Activated CD4-positive, alpha-beta memory T cell treated with anti-CD3 and anti-CD28 coated beads, Interleukin-2, amount 10 ng/mL, durations not matched to agents 7 days and 5 days (primary cell): ENCODE measurements around the gene RIPOR2. TPM values are rescaled to one million over a fixed set of nuclear protein-coding genes. Genes with fewer than 3 reads are reported as not detected.

Source experiments
- CTCF ChIA-PET: fragments of 350-600 bp; sonication (Branson Sonifier 250); formaldehyde crosslinking; loops from one replicate; lab custom pipeline; 2021; ENCODE audit warnings: antibody characterized with exemption, inconsistent platforms; lab: Charles Lee
- POLR2A ChIA-PET: fragments of 350-600 bp; sonication (Branson Sonifier 250); formaldehyde crosslinking; loops from one replicate; lab custom pipeline; 2021; ENCODE audit warnings: antibody characterized with exemption; lab: Charles Lee
- DNase-seq: peaks from one replicate; pipeline ENCODE4 v3.0.0-alpha.2; 2020
- H3K27ac Mint-ChIP-seq: one replicate; pipeline ENCODE4 v1.8.0; 2021; ENCODE audit warnings: mild to moderate bottlenecking, mixed read lengths
- H3K27me3 Mint-ChIP-seq: one replicate; pipeline ENCODE4 v1.8.0; 2021; ENCODE audit warnings: mixed read lengths
- H3K36me3 Mint-ChIP-seq: one replicate; pipeline ENCODE4 v1.8.0; 2021; ENCODE audit warnings: low read depth, mixed read lengths
- H3K4me1 Mint-ChIP-seq: one replicate; pipeline ENCODE4 v1.8.0; 2021; ENCODE audit warnings: mixed read lengths
- H3K4me3 Mint-ChIP-seq: one replicate; pipeline ENCODE4 v1.8.0; 2021; ENCODE audit warnings: mild to moderate bottlenecking, mixed read lengths
- H3K9me3 Mint-ChIP-seq: one replicate; pipeline ENCODE4 v1.8.0; 2021; ENCODE audit warnings: mixed read lengths
- total RNA-seq, 2 experiments: library from RNA; stranded (reverse); gene quantifications; one replicate each; pipeline ENCODE4 v1.2.3, GENCODE V29; 2021

Gene RIPOR2
- total RNA-seq, 2 experiments from 2014 or later, result 234 to 240 TPM

- H3K4me3 Mint-ChIP-seq, result no peak overlapping the region
- no peak for DNase-seq
- no peak overlapping the region for H3K27ac Mint-ChIP-seq
- peaks cover 30% of the 10 kb centered on the region for H3K36me3 Mint-ChIP-seq
- ChIA-PET CTCF (interaction anchor here (0.9 to 2.0 kb wide), 4 partner anchors 11 to 113 kb away, joined by 3 to 11 read pairs (median 4); no protein-coding TSS in a partner anchor), POLR2A (interaction anchor here (1.4 to 8.5 kb wide), 3 partner anchors 17 to 34 kb away, joined by 6 to 141 read pairs (median 7); partner anchors contain the start of gene RIPOR2)
- no peaks in the 10 kb centered on the region for H3K27me3 Mint-ChIP-seq
- H3K4me1 Mint-ChIP-seq, result peaks cover 39% of the 10 kb centered on the region
- H3K9me3 Mint-ChIP-seq, result no peaks in the 10 kb centered on the region
Measured at GRCh38 chr6:24969343-24969860, 33.6 kb upstream of the RIPOR2 start.

GRCh38 chr6:24968783-24969182 is 33.0 kb upstream of the RIPOR2 start:
- H3K36me3 Mint-ChIP-seq, result peaks cover 37% of the 10 kb centered on the region
- POLR2A ChIA-PET, result interaction anchor here (0.9 to 8.5 kb wide), 3 partner anchors 17 to 41 kb away, joined by 3 to 141 read pairs (median 6); partner anchors contain the start of gene RIPOR2

GRCh38 chr6:24967211-24967610 is 31.5 kb upstream of the RIPOR2 start:
- ChIA-PET POLR2A (interaction anchor here (1.0 to 1.4 kb wide), 3 partner anchors 19 to 30 kb away, joined by 4 to 7 read pairs (median 5); no protein-coding TSS in a partner anchor), CTCF (interaction anchor here (0.6 to 3.5 kb wide), 9 partner anchors 10 to 111 kb away, joined by 3 to 24 read pairs (median 4); partner anchors contain the start of gene RIPOR2)
- Mint-ChIP-seq H3K27me3 (no peaks in the 10 kb centered on the region), H3K4me1 (peaks cover 26% of the 10 kb centered on the region), H3K36me3 (peaks cover 41% of the 10 kb centered on the region), H3K27ac (no peak overlapping the region), H3K9me3 (no peaks in the 10 kb centered on the region), H3K4me3 (no peak overlapping the region)
- no peak for DNase-seq

More at GRCh38 chr6:24968783-24969182, 33.0 kb upstream of the RIPOR2 start:
- Mint-ChIP-seq H3K4me1 (peaks cover 36% of the 10 kb centered on the region), H3K27me3 (no peaks in the 10 kb centered on the region), H3K27ac (no peak overlapping the region), H3K9me3 (no peaks in the 10 kb centered on the region), H3K4me3 (no peak overlapping the region)
- no peak for DNase-seq
- CTCF ChIA-PET, result interaction anchor here (0.9 to 2.0 kb wide), 3 partner anchors 23 to 113 kb away, joined by 3 to 11 read pairs (median 4); no protein-coding TSS in a partner anchor

GRCh38 chr6:24966381-24966780 is 30.6 kb upstream of the RIPOR2 start:
- Mint-ChIP-seq H3K27me3 (no peaks in the 10 kb centered on the region), H3K4me3 (no peak overlapping the region), H3K36me3 (peaks cover 39% of the 10 kb centered on the region), H3K27ac (no peak overlapping the region), H3K4me1 (peaks cover 29% of the 10 kb centered on the region), H3K9me3 (no peaks in the 10 kb centered on the region)
- no peak for DNase-seq
- ChIA-PET POLR2A (interaction anchor here (0.9 to 1.6 kb wide), 6 partner anchors 8 to 29 kb away, joined by 4 to 7 read pairs (median 5); no protein-coding TSS in a partner anchor), CTCF (interaction anchor here (0.7 to 3.5 kb wide), 5 partner anchors 10 to 41 kb away, joined by 3 to 24 read pairs (median 4); partner anchors contain the start of gene RIPOR2)

- H3K9me3 Mint-ChIP-seq, result peaks cover 13% of the 10 kb centered on the region
- H3K36me3 Mint-ChIP-seq, result peaks cover 43% of the 10 kb centered on the region
- POLR2A ChIA-PET, result interaction anchor here (0.8 to 1.3 kb wide), 3 partner anchors 10 to 105 kb away, joined by 3 read pairs; no protein-coding TSS in a partner anchor
- H3K4me3 Mint-ChIP-seq, result no peak overlapping the region
- H3K4me1 Mint-ChIP-seq, result peaks cover 44% of the 10 kb centered on the region
- H3K27me3 Mint-ChIP-seq, result no peaks in the 10 kb centered on the region
- H3K27ac Mint-ChIP-seq, result no peak overlapping the region
- CTCF ChIA-PET, result interaction anchor here (1.5 to 4.9 kb wide), 4 partner anchors 11 to 54 kb away, joined by 4 to 24 read pairs (median 11); partner anchors contain the start of gene RIPOR2
- DNase-seq, result no peak
Measured at GRCh38 chr6:24963887-24964570, 28.3 kb upstream of the RIPOR2 start.

GRCh38 chr6:24963339-24963738 is 27.6 kb upstream of the RIPOR2 start:
- H3K4me1 Mint-ChIP-seq, result peaks cover 44% of the 10 kb centered on the region
- H3K27me3 Mint-ChIP-seq, result no peaks in the 10 kb centered on the region
- DNase-seq, result no peak
- H3K9me3 Mint-ChIP-seq, result peaks cover 13% of the 10 kb centered on the region
- H3K27ac Mint-ChIP-seq, result no peak overlapping the region
- POLR2A ChIA-PET, result interaction anchor here (0.8 to 1.3 kb wide), 3 partner anchors 11 to 105 kb away, joined by 3 read pairs; no protein-coding TSS in a partner anchor
- H3K4me3 Mint-ChIP-seq, result no peak overlapping the region
- CTCF ChIA-PET, result interaction anchor here (1.5 to 4.9 kb wide), 3 partner anchors 11 to 55 kb away, joined by 4 to 18 read pairs (median 4); no protein-coding TSS in a partner anchor
- H3K36me3 Mint-ChIP-seq, result peaks cover 49% of the 10 kb centered on the region

- peaks cover 42% of the 10 kb centered on the region for H3K36me3 Mint-ChIP-seq
- peaks cover 13% of the 10 kb centered on the region for H3K9me3 Mint-ChIP-seq
- POLR2A ChIA-PET, result interaction anchor here (0.8 to 15.6 kb wide), 7 partner anchors 10 to 56 kb away, joined by 3 to 839 read pairs (median 8); partner anchors contain the start of gene RIPOR2
- H3K4me1 Mint-ChIP-seq, result peaks cover 53% of the 10 kb centered on the region
- H3K27ac Mint-ChIP-seq, result no peak overlapping the region
- DNase-seq, result no peak
- H3K27me3 Mint-ChIP-seq, result no peaks in the 10 kb centered on the region
- no peak overlapping the region for H3K4me3 Mint-ChIP-seq
- CTCF ChIA-PET, result interaction anchor here (1.2 to 4.9 kb wide), 4 partner anchors 9 to 29 kb away, joined by 3 to 18 read pairs (median 4); no protein-coding TSS in a partner anchor
Measured at GRCh38 chr6:24961852-24962251, 26.1 kb upstream of the RIPOR2 start.

GRCh38 chr6:24960991-24961475 is 25.3 kb upstream of the RIPOR2 start:
- Mint-ChIP-seq H3K4me1 (peaks cover 59% of the 10 kb centered on the region), H3K27ac (peak overlapping the region; percentile 64), H3K9me3 (peaks cover 13% of the 10 kb centered on the region), H3K27me3 (no peaks in the 10 kb centered on the region), H3K4me3 (no peak overlapping the region), H3K36me3 (peaks cover 41% of the 10 kb centered on the region)
- CTCF ChIA-PET, result interaction anchor here (1.2 to 4.9 kb wide), 3 partner anchors 9 to 30 kb away, joined by 3 to 18 read pairs (median 3); no protein-coding TSS in a partner anchor
- DNase-seq, result no peak
- POLR2A ChIA-PET, result interaction anchor here (0.9 to 15.6 kb wide), 5 partner anchors 9 to 28 kb away, joined by 3 to 839 read pairs (median 15); partner anchors contain the start of gene RIPOR2

- no peaks in the 10 kb centered on the region for H3K27me3 Mint-ChIP-seq
- POLR2A ChIA-PET, result interaction anchor here (3.8 to 15.6 kb wide), 2 partner anchors 15 to 27 kb away, joined by 16 to 839 read pairs; partner anchors contain the start of gene RIPOR2
- H3K4me3 Mint-ChIP-seq, result no peak overlapping the region
- H3K27ac Mint-ChIP-seq, result peak overlapping the region; percentile 4
- no peak for DNase-seq
- CTCF ChIA-PET, result interaction anchor here (1.6 to 4.9 kb wide), 2 partner anchors 11 to 32 kb away, joined by 3 to 18 read pairs; no protein-coding TSS in a partner anchor
- H3K4me1 Mint-ChIP-seq, result peaks cover 71% of the 10 kb centered on the region
- H3K9me3 Mint-ChIP-seq, result peaks cover 13% of the 10 kb centered on the region
- peaks cover 43% of the 10 kb centered on the region for H3K36me3 Mint-ChIP-seq
Measured at GRCh38 chr6:24959319-24959718, 23.6 kb upstream of the RIPOR2 start.

GRCh38 chr6:24957199-24957598 is 21.4 kb upstream of the RIPOR2 start:
- ChIA-PET CTCF (interaction anchor here (1.1 to 1.8 kb wide), 5 partner anchors 9 to 34 kb away, joined by 3 to 8 read pairs (median 6); partner anchors contain the start of gene RIPOR2), POLR2A (interaction anchor here (1.3 to 15.6 kb wide), 4 partner anchors 17 to 48 kb away, joined by 3 to 839 read pairs (median 11); partner anchors contain the start of gene RIPOR2)
- H3K27ac Mint-ChIP-seq, result peak overlapping the region; percentile 42
- no peak for DNase-seq
- no peak overlapping the region for H3K4me3 Mint-ChIP-seq
- H3K27me3 Mint-ChIP-seq, result no peaks in the 10 kb centered on the region
- peaks cover 41% of the 10 kb centered on the region for H3K36me3 Mint-ChIP-seq
- H3K9me3 Mint-ChIP-seq, result peaks cover 13% of the 10 kb centered on the region
- H3K4me1 Mint-ChIP-seq, result peaks cover 80% of the 10 kb centered on the region

GRCh38 chr6:24953726-24954125 is 18.0 kb upstream of the RIPOR2 start:
- H3K4me3 Mint-ChIP-seq, result no peak overlapping the region

More at GRCh38 chr6:24953726-24954125, 18.0 kb upstream of the RIPOR2 start:
- H3K9me3 Mint-ChIP-seq, result no peaks in the 10 kb centered on the region
- CTCF ChIA-PET, result interaction anchor here (7.1 to 7.5 kb wide), 2 partner anchors 18 to 38 kb away, joined by 69 to 200 read pairs; partner anchors contain the start of gene RIPOR2
- POLR2A ChIA-PET, result interaction anchor here (0.9 to 15.6 kb wide), 8 partner anchors 11 to 1102 kb away, joined by 3 to 839 read pairs (median 50); partner anchors contain the start of gene RIPOR2
- H3K4me1 Mint-ChIP-seq, result peaks cover 83% of the 10 kb centered on the region
- peak overlapping the region; percentile 95 for H3K27ac Mint-ChIP-seq
- H3K36me3 Mint-ChIP-seq, result peaks cover 18% of the 10 kb centered on the region
- DNase-seq, result no peak
- no peaks in the 10 kb centered on the region for H3K27me3 Mint-ChIP-seq
